Ishikawa (cell line): ENCODE results near the gene ARHGEF4.

ENCODE experiments used
- CEBPB ChIP-seq: IDR thresholded peaks from 2 replicates; pipeline ENCODE4 v1.6.1; 2012
- CREB1 ChIP-seq: IDR thresholded peaks from 2 replicates; pipeline ENCODE4 v1.6.1; 2012; ENCODE audit warnings: low read depth
- EGR1 ChIP-seq: IDR thresholded peaks from 2 replicates; pipeline ENCODE4 v1.6.1; 2012
- EP300 ChIP-seq: IDR thresholded peaks from 2 replicates; pipeline ENCODE4 v1.6.1; 2012; ENCODE audit warnings: borderline replicate concordance
- FOXM1 ChIP-seq: IDR thresholded peaks from 2 replicates; pipeline ENCODE4 v1.6.1; 2012; ENCODE audit warnings: low read depth, borderline replicate concordance
- NFIC ChIP-seq: IDR thresholded peaks from 2 replicates; pipeline ENCODE4 v1.6.1; 2012
- RAD21 ChIP-seq: IDR thresholded peaks from 2 replicates; pipeline ENCODE4 v1.6.1; 2012; ENCODE audit warnings: low read depth
- REST ChIP-seq: IDR thresholded peaks from 2 replicates; pipeline ENCODE4 v1.6.1; 2012; ENCODE audit warnings: low read depth, mild to moderate bottlenecking
- TAF1 ChIP-seq: IDR thresholded peaks from 2 replicates; pipeline ENCODE4 v1.6.1; 2012; ENCODE audit warnings: low read depth, mild to moderate bottlenecking
- TCF12 ChIP-seq: IDR thresholded peaks from 2 replicates; pipeline ENCODE4 v1.6.1; 2012; ENCODE audit warnings: low read depth
- TEAD4 ChIP-seq: IDR thresholded peaks from 2 replicates; pipeline ENCODE4 v1.6.1; 2012
- USF1 ChIP-seq: IDR thresholded peaks from 2 replicates; pipeline ENCODE4 v1.6.1; 2012
- YY1 ChIP-seq: IDR thresholded peaks from 2 replicates; pipeline ENCODE4 v1.6.1; 2012; ENCODE audit warnings: low read depth
- ZBTB7A ChIP-seq: IDR thresholded peaks from 2 replicates; pipeline ENCODE4 v1.6.1; 2012; ENCODE audit warnings: low read depth
- TF ChIP-seq, protein P1 (sequence below): IDR thresholded peaks from 2 replicates; pipeline ENCODE4 v1.6.1; 2012

The ARHGEF4 gene

GRCh38 chr2:131047920-131048560 lies 211.3 kb downstream of the ARHGEF4 start:
- no peak for TF ChIP-seq ZBTB7A
- TF ChIP-seq FOXM1, result no peak
- TF ChIP-seq REST, result no peak
- TF ChIP-seq TEAD4, result no peak
- TF ChIP-seq NFIC, result no peak
- TF ChIP-seq RAD21, result no peak
- no peak for TF ChIP-seq CREB1
- TF ChIP-seq YY1, result no peak
- TF ChIP-seq TCF12, result no peak
- no peak for TF ChIP-seq TAF1
- TF ChIP-seq, protein P1, sequence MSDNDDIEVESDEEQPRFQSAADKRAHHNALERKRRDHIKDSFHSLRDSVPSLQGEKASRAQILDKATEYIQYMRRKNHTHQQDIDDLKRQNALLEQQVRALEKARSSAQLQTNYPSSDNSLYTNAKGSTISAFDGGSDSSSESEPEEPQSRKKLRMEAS, result no peak
- TF ChIP-seq CEBPB, result no peak
- no peak for TF ChIP-seq EP300
- no peak for TF ChIP-seq USF1
- TF ChIP-seq EGR1, result no peak

GRCh38 chr2:131048641-131049040 lies 211.9 kb downstream of the ARHGEF4 start:
- no peak for TF ChIP-seq TAF1
- TF ChIP-seq FOXM1, result no peak
- no peak for TF ChIP-seq EGR1
- no peak for TF ChIP-seq YY1
- no peak for TF ChIP-seq USF1
- no peak for TF ChIP-seq REST
- TF ChIP-seq, protein P1, result no peak
- no peak for TF ChIP-seq CREB1
- no peak for TF ChIP-seq NFIC
- no peak for TF ChIP-seq EP300

DNA sequence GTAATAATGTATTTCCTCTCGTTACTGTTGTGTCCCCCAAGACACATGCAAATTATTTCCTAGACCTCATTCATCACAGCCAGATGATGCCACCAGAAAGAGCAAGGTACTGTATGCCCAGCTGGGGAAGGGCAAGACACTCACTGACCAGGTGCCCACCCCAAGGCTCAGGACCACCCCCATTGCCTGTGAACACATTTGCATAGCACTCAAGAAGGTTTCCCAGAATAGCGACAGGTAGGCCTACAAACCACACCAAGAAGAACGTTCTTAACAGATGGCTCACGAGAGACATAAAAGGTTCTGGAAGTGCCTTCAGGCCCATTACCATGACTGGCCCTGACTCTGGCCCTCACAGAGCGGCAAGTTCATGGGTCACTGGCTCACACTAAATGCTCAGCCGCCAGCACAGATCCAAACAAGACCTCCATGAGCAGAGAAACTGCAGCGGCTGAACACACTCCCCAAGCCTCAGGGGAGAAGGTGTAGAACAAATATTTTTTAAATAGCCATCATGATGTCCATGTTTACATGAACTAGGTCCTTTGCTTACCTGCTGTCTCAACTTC lies 212.5 kb downstream of the ARHGEF4 start:
- TF ChIP-seq EGR1, result no peak
- TF ChIP-seq FOXM1, result no peak
- no peak for TF ChIP-seq TAF1
- no peak for TF ChIP-seq RAD21
- TF ChIP-seq CEBPB, result no peak
- TF ChIP-seq TCF12, result no peak
- no peak for TF ChIP-seq REST
- no peak for TF ChIP-seq ZBTB7A
- TF ChIP-seq EP300, result no peak
- TF ChIP-seq CREB1, result no peak
- TF ChIP-seq TEAD4, result no peak
- TF ChIP-seq YY1, result no peak
- TF ChIP-seq NFIC, result no peak
- TF ChIP-seq, protein P1, result no peak
- no peak for TF ChIP-seq USF1
